IMR-90 (cell line): ENCODE results near the gene IL1A. TPM values are rescaled to one million over a fixed set of nuclear protein-coding genes. Genes with fewer than 3 reads are reported as not detected.

Experiments used
- ATAC-seq: fragments of 200-7000 bp; cut with Tn5 transposase; 2 replicates; pipeline ENCODE4 v1.9.1; 2020; ENCODE audit warnings: low read depth, mild to moderate bottlenecking, moderate library complexity
- BruUV-seq: library from RNA; stranded (reverse); fragments of 400-500 nt; replicated peaks from 2 replicates; lab custom pipeline; 2021; lab: Mats Ljungman, UMichigan
- CTCF ChIA-PET: fragments of 300-600 bp; formaldehyde crosslinking; extraction: SDS; loops from one replicate; lab custom pipeline; 2021; ENCODE audit warnings: antibody characterized with exemption; lab: Yijun Ruan, JAX
- POLR2A ChIA-PET: fragments of 300-600 bp; sonication (Branson Sonifier 250); formaldehyde crosslinking; loops from one replicate; lab custom pipeline; 2022; ENCODE audit warnings: antibody characterized with exemption; ENCODE audit not compliant: unreplicated experiment; lab: Charles Lee
- DNase-seq: peaks from one replicate; pipeline ENCODE4 v3.0.0; 2013
- H2AFZ ChIP-seq: replicated peaks from 2 replicates; pipeline ENCODE3; 2013; ENCODE audit warnings: low read length, mild to moderate bottlenecking; ENCODE audit not compliant: poor library complexity
- H2AK5ac ChIP-seq: 2 replicates; pipeline ENCODE4 v1.6.1; 2013; ENCODE audit warnings: low read depth, low read length, inconsistent platforms
- H2AK9ac ChIP-seq: replicated peaks from 2 replicates; pipeline ENCODE3; 2013; ENCODE audit warnings: mild to moderate bottlenecking, low read depth, low read length, moderate library complexity; ENCODE audit not compliant: poor library complexity
- H2BK120ac ChIP-seq: 2 replicates; pipeline ENCODE4 v1.6.1; 2013; ENCODE audit warnings: low read depth, low read length, inconsistent platforms
- H2BK15ac ChIP-seq: 3 replicates; pipeline ENCODE4 v1.6.1; 2013; ENCODE audit warnings: low read depth, low read length, inconsistent platforms
- H2BK20ac ChIP-seq: 2 replicates; pipeline ENCODE4 v1.6.1; 2013; ENCODE audit warnings: low read depth, mild to moderate bottlenecking, inconsistent platforms, low read length, moderate library complexity
- H2BK5ac ChIP-seq: 2 replicates; pipeline ENCODE4 v1.6.1; 2013; ENCODE audit warnings: mild to moderate bottlenecking, low read depth, low read length, inconsistent platforms; ENCODE audit not compliant: poor library complexity, severe bottlenecking
- H3K14ac ChIP-seq: replicated peaks from 2 replicates; pipeline ENCODE4 v1.6.1; 2013; ENCODE audit warnings: low read depth, low read length, inconsistent platforms
- H3K18ac ChIP-seq: 2 replicates; pipeline ENCODE4 v1.6.1; 2013; ENCODE audit warnings: low read depth, low read length, control low read depth
- H3K23ac ChIP-seq: 2 replicates; pipeline ENCODE4 v1.6.1; 2013; ENCODE audit warnings: low read depth, low read length, inconsistent platforms
- H3K27ac ChIP-seq: 2 replicates; pipeline ENCODE4 v1.5.1; 2013; ENCODE audit warnings: mild to moderate bottlenecking, control low read depth, low read length; ENCODE audit not compliant: insufficient read depth
- H3K27me3 ChIP-seq: 2 replicates; pipeline ENCODE4 v1.6.1; 2013; ENCODE audit warnings: low read length; ENCODE audit not compliant: control insufficient read depth, insufficient read depth
- H3K36me3 ChIP-seq: 2 replicates; pipeline ENCODE4 v1.6.1; 2013; ENCODE audit warnings: low read length, mixed read lengths; ENCODE audit not compliant: control insufficient read depth, insufficient read depth
- H3K4ac ChIP-seq: 2 replicates; pipeline ENCODE4 v1.6.1; 2013; ENCODE audit warnings: low read depth, low read length, inconsistent platforms
- H3K4me1 ChIP-seq: 2 replicates; pipeline ENCODE4 v1.6.1; 2013; ENCODE audit warnings: low read length, mixed read lengths; ENCODE audit not compliant: control insufficient read depth, insufficient read depth
- H3K4me2 ChIP-seq: 2 replicates; pipeline ENCODE4 v1.6.1; 2013; ENCODE audit warnings: low read depth, mild to moderate bottlenecking, control low read depth, low read length, moderate library complexity
- H3K4me3 ChIP-seq: 2 replicates; pipeline ENCODE4 v1.5.1; 2013; ENCODE audit warnings: low read depth, mild to moderate bottlenecking, control low read depth, low read length, moderate library complexity; ENCODE audit not compliant: insufficient read depth
- H3K56ac ChIP-seq: 2 replicates; pipeline ENCODE4 v1.6.1; 2013; ENCODE audit warnings: low read length, inconsistent platforms; ENCODE audit not compliant: insufficient read depth; ENCODE audit errors: extremely low read depth
- H3K79me1 ChIP-seq, 2 experiments: 2 replicates each; pipeline ENCODE4 v1.6.1; 2013; ENCODE audit warnings: low read length in 2 of 2, inconsistent platforms in 1 of 2, low read depth in 1 of 2
- H3K9ac ChIP-seq: 2 replicates; pipeline ENCODE4 v1.6.1; 2013; ENCODE audit warnings: low read depth, low read length, control low read depth
- H3K9me1 ChIP-seq: 2 replicates; pipeline ENCODE4 v1.6.1; 2013; ENCODE audit warnings: low read length, inconsistent platforms; ENCODE audit not compliant: insufficient read depth
- H3K9me3 ChIP-seq: 2 replicates; pipeline ENCODE4 v1.6.1; 2013; ENCODE audit warnings: low read length; ENCODE audit not compliant: control insufficient read depth, insufficient read depth
- H4K20me1 ChIP-seq: 2 replicates; pipeline ENCODE4 v1.6.1; 2013; ENCODE audit warnings: low read length, inconsistent platforms; ENCODE audit not compliant: insufficient read depth
- H4K5ac ChIP-seq: 2 replicates; pipeline ENCODE4 v1.6.1; 2013; ENCODE audit warnings: mild to moderate bottlenecking, low read depth, low read length, control low read depth
- H4K8ac ChIP-seq, 2 experiments: 2 replicates each; pipeline ENCODE4 v1.6.1; 2013; ENCODE audit warnings: low read depth in 2 of 2, low read length in 2 of 2, control low read depth in 1 of 2, inconsistent platforms in 1 of 2
- H4K91ac ChIP-seq: 2 replicates; pipeline ENCODE4 v1.6.1; 2013; ENCODE audit warnings: low read depth, low read length, inconsistent platforms; ENCODE audit not compliant: insufficient read depth
- FOS ChIP-seq: fragments of 150-350 bp; IDR thresholded peaks from 2 replicates; pipeline ENCODE4 v1.6.1; 2016; ENCODE audit warnings: low read depth, low read length
- MAFK ChIP-seq: IDR thresholded peaks from 2 replicates; pipeline ENCODE4 v1.6.1; 2012; ENCODE audit warnings: low read depth, low read length, improper control_type of control experiment
- MXI1 ChIP-seq: IDR thresholded peaks from 2 replicates; pipeline ENCODE4 v1.6.1; 2012; ENCODE audit warnings: low read depth, mild to moderate bottlenecking, low read length, moderate library complexity, borderline replicate concordance
- RAD21 ChIP-seq: IDR thresholded peaks from 2 replicates; pipeline ENCODE4 v1.6.1; 2012; ENCODE audit warnings: low read length, improper control_type of control experiment
- WGBS, 2 experiments: methylation state at CpG; one replicate each; pipeline versions ENCODE4 v1.1.5 to v1.1.7; 2013; ENCODE audit warnings: missing lambda C conversion rate in 2 of 2; ENCODE audit not compliant: insufficient read length in 1 of 2; ENCODE audit errors: extremely low coverage in 2 of 2; 5-methylcytosine and 5-hydroxymethylcytosine counted together
- dilution Hi-C: fragments of 300-500 bp; cut with HindIII; formaldehyde crosslinking; loops from one replicate; pipeline ENCODE4 v1.14.3; 2018; ENCODE audit warnings: low sequenced_read_pairs; ENCODE audit not compliant: unreplicated experiment
- in situ Hi-C: fragments of 300-500 bp; cut with MboI; formaldehyde crosslinking; loops from 3 replicates; pipeline ENCODE4 v1.14.3; 2019; ENCODE audit warnings: low sequenced_read_pairs, inconsistent platforms, mixed read lengths
- intact Hi-C: fragments of 100-400 bp; cut with micrococcal nuclease; formaldehyde crosslinking; loops from 2 replicates; pipeline ENCODE4 v1.10.0; 2022
- polyA plus RNA-seq, 3 experiments: library from polyadenylated mRNA; depleted of rRNA; stranded (reverse); fragments of >200 nt; gene quantifications; 2 replicates each; pipeline ENCODE4 v1.2.3, GENCODE V29; 2012; ENCODE audit warnings: low replicate concordance in 1 of 3
- total RNA-seq: library from RNA; depleted of rRNA; stranded (reverse); fragments of >200 nt; gene quantifications from 2 replicates; pipeline ENCODE4 v1.2.3, GENCODE V29; 2012

Gene IL1A
- total and polyA plus RNA-seq, 2 of the 4 experiments (the other 2 are of a cell fraction), result 0.48 to 1.1 TPM

- no peak for TF ChIP-seq FOS
Measured at GRCh38 chr2:112800881-112801583, 16.7 kb upstream of the IL1A start (continued).

GRCh38 chr2:112798979-112799975, 15.0 kb upstream of the IL1A start:
- Histone ChIP-seq H4K5ac (peak overlapping the region; percentile 23; the same call in 1 of the 2 replicates), H3K27ac (no peak overlapping the region), H2BK20ac (peak overlapping the region; percentile 66; the same call in 1 of the 2 replicates), H3K9me1 (peaks cover 14% of the 10 kb centered on the region), H2AK9ac (no peak overlapping the region), H3K4me2 (no peak overlapping the region), H4K8ac (no peak overlapping the region), H3K4ac (0 out of 2 replicates have a peak overlapping the region, but pooled peaks have one; percentile 29), H4K91ac (peak overlapping the region; percentile 34; the same call in 1 of the 2 replicates), H3K9ac (no peak overlapping the region), H3K79me1 (peaks cover 0 to 8% of the 10 kb centered on the region in 2 experiments; a peak in 1 of 4 replicates), H3K4me1 (peaks cover 3% of the 10 kb centered on the region), H3K18ac (peak overlapping the region; percentile 62; the same call in 1 of the 2 replicates), H3K9me3 (no peaks in the 10 kb centered on the region), H4K20me1 (no peaks in the 10 kb centered on the region), H2AFZ (no peak overlapping the region), H3K14ac (no peak overlapping the region), H3K56ac (no peak overlapping the region; the same call in 1 of the 2 replicates), H2AK5ac (no peak overlapping the region), H2BK15ac (peak overlapping the region; percentile 79; the same call in 1 of the 3 replicates), H3K4me3 (no peak overlapping the region), H3K36me3 (no peaks in the 10 kb centered on the region), H3K27me3 (no peaks in the 10 kb centered on the region), H2BK5ac (no peak overlapping the region), H3K23ac (no peak overlapping the region), H2BK120ac (peak overlapping the region; percentile 42; the same call in 1 of the 2 replicates)
- DNase-seq (peak; percentile 51), ATAC-seq (no peak)
- ChIA-PET POLR2A (no interaction called here), CTCF (no interaction called here)
- 89% methylated on average over 3 of the region's 8 CpGs; no CpG with 5 or more reads in 1 of the 2 experiments for WGBS, 2 experiments
- dilution Hi-C loops (no loop called here), in situ Hi-C loops (no loop called here), intact Hi-C loops (no loop called here)
- BruUV-seq, result no TSS peak
- TF ChIP-seq MAFK, result no peak
- TF ChIP-seq RAD21, result no peak
- TF ChIP-seq MXI1, result no peak
